Stimulated activated CD8-positive, alpha-beta memory T cell treated with anti-CD3 and anti-CD28 coated beads, Interleukin-4, amount 100 ng/mL, for 4 hours (primary cell): ENCODE data around the gene TMC1.
"Not testable (repeated sequence)": the region's sequence is repeated elsewhere in the genome, so short reads cannot be mapped to it uniquely, and the experiment has no call there.

ENCODE experiments used
- DNase-seq, 2 donors: peaks; one replicate each; pipeline ENCODE4 v3.0.0-alpha.2; 2020; ENCODE audit warnings: low read depth in 2 of 2, low spot score in 1 of 2

TMC1 gene

DNA sequence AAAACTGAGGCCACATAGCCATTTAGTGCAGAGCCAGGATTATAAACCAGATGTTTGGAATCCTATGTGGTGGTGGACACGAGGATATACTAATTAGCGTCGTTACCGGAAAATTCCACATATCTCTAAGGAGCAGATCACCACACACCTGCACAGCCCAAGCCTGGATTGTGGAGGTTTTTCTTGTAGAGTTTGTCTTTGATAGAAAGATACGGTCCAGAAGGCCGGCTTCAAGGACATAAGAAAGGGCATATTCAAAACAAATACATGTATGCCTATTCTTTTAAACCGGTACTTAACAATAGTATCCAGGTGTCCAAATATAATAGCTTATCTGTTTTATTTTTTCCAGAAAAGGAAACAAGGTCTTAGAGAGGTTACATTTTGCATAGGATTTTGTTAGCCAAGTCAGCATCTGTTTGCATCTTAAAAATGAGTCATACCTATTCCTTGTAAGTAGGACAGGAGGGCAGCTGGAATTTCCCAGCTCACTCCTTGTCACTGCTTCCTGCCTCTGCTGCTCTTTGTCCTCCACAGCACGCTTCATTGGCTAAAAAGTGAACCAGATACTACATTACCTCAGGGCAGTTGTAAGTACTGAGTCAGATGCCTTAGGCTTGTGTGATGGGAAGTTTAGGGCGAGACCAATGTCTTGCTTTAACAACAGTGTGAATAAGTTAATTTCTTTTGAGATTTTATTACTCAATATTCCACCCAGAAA, 3.6 kb downstream of the TMC1 start:
- DNase-seq = no peak

DNA sequence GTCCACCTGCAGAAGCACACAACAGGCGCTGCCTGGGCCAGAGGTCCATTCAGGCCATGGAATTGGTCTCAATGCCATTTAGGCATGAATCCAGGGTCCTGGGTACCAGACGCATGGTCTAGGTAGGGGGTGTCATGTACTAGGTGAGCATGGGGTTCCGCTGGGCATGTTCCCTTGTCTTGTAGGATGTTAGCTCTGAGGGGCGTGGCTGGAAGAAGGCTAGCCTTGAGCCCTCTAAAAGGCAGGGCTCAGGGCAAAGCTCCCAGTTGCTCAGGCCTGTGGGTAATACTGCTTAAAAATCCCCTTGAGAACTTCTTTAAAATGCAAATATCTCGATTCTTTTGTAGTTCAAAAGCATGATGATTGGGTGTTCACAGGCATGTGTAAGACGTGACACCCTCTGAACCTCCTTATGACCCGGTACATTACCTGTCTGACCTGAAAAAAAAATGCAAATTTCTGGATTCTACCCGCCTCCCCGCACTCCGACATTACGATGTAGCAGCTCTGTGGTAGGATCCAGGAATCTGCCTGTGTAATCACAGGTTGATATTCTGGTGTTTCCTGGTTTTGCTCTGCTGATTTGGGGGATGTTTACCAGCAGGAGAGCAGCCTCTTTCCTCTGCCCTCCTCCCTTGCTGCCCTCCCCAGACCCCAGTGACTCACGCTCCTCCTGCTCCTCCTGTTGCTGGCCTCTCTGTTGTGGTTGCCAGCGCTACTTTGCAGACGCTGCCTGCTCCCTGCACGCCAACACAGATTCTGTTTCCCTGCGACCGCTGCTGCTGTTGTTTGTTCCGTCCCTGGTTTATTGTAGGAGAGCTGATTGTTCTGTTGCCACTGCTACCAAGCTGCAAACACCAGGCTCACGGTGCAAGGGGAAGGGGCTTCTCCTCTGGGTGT, 5.7 kb downstream of the TMC1 start:
- peak; percentile 30 to 59 for DNase-seq

DNA sequence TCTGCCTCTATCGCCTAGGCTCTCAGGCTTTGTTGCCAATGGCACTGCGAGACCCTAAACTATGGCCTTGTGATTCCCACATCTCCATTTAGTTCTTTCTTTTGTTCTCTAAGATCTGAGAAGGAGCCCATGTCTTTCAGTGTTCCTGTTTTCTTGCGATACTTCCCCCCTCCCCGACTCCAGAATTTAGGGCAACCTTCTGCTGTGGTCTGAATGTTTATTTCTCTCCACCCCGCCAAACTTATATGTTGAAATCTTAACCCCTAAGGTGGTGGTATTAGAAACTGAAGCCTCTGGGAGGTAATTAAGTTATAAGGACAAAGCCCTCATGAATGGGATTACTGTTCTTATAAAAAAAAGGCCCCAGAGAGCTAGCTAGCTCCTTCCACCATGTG, 6.4 kb downstream of the TMC1 start:
- DNase-seq = no peak

DNA sequence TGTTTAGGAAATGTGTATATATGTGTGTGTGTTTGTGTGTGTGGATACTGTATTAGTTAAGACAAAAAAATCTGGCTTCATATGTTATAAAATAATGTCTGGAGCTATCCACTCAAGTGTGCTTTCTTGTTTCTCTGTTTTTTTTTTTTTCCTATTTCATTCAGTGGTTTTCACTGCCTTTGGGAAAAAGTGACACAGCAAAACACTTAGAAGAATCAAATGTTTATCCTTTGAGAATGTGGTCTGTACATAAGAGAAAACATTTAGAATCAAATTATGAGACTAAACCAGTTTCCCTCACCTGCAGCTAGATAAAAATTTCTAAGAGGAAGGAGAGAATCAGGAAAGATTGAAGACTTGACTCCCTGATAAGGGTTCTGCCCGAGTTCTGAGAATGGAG, 8.1 kb downstream of the TMC1 start:
- no peak for DNase-seq

DNA sequence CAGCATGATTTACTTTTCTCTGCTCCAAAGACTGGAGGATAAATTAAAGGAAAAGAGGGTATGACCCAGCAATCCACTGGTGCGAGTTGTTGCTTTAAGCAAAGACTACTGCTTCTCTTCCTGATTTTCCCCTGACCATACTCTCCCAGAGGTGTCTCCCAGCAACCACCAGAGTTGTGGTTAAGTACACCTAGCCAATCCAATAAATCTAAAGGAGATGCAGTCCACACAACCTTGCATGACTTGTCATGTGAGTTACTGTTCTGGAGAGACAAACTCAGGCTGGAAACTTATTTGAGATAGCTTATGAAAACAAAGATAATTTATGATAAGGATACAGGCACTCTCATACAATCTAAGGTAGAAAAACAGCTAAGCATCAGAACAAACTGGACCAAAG, 11.9 kb downstream of the TMC1 start:
- no peak for DNase-seq

DNA sequence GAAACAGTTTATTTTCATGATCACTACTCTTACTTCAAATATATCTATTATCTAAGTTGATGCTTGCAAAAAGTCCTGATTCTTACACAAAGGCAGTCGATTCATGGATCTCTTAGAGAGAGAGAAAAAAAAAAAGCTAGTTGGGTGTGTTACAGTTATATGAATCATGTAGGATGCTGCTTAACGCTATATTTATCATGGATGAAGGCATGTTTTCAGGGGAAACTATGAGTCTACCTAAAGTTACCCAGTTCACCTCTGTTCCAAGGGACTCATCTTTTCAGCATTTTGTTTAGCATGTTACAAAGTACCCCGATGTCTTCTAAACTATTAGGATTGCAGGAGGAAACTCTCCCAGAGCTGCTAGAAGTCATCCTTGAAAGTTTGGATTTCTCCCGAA, 13.5 kb downstream of the TMC1 start:
- DNase-seq = no peak

DNA sequence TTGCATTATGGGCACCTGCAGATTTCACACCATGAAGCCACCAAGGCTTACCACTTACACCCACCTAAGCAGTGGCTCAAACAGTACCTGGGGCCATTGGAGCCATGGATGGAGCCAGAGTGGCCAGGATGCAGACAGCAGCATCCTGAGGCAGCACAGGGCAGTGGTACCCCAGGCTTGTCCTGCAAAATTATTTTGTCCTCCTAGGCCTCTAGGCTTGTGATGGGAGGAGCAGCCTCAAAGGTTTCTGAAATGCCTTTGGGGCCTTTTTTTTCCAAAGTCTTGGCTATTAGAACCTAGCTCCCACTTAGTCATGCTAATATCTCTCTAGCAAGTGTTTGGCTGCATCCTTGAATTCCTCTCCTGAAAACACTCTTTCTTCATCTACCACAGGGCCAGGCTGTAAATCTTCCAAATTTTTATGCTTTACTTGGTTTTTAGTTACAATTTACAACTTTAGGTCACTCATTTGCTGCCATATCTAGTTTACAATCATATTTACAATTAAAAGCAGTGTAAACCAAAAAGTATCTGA, 15.7 kb downstream of the TMC1 start:
- no peak for DNase-seq

DNA sequence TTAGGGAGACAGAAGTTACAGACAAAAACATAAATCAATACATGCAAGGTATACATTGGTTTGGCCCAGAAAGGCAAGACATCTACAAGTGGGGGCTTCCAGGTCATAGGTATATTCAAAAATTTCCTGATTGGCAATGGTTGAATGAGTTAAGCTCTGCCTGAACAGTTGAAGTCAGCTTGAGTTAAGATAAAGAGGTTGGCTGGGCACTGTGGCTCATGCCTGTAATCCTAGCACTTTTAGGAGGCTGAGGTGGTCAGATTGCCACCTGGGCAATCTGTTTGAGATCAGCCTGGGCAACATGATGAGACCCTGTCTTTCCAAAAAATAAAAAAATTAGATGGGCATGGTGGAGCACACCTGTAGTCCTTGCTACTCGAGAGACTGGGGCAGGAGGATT, 16.3 kb downstream of the TMC1 start:
- DNase-seq = no peak

DNA sequence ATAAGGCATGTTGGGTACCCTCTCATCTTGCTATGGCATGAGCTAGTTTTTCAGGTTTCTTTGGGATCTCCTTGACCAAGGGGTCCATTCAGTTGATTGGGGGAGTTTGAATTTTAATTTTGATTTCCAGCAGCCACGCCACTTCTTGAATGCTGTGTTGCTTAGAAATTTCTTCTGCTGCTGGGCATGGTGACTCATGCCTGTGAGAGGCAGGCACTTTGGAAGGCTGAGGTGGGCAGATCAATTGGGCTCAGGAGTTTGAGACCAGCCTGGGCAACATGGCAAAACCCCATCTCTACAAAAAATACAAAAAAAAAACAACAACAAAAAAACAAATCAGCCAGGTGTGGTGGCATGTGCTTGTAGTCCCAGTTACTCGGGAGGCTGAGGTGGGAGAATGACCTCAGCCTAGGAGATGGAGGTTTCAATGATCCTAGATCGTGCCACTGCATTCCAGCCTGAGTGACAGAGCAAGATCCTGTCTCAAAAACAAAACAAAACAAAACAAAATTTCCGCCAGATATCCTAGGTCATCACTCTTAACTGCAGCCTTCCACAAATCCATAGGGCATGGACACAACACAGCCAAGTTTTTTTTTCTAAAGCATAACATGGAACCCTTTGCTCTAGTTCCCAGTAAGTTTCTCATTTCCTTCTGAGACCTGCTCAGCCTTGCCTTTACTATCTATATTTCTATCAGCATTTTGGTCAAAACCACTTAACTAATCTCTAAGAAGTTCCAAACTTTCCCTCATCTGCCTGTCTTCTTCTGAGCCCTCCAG, 17.7 kb downstream of the TMC1 start:
- DNase-seq = no peak

DNA sequence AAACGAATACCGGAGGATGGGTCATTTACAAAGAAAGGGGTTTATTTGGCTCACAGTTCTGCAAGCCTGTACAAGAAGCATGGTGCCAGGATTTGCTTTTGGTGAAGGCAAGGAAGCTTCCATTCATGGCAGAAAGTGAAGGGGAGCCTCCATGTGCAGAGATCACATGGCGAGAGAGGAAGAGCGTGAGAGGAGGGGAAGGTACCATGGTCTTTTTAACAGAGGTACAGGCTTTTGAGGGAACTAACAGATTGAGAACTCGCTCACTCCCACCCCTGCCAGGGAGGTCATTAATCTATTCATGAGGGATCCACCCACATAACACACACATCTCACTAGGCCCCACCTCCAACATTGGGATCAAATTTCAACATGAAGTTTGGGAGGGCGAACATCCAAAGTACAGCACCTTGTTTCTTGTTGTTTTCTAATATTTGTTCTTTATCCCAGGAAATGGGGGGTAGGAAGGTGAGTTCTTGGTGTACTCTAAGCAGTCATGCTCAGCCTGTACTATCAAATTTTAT, 18.5 kb downstream of the TMC1 start:
- no peak for DNase-seq

DNA sequence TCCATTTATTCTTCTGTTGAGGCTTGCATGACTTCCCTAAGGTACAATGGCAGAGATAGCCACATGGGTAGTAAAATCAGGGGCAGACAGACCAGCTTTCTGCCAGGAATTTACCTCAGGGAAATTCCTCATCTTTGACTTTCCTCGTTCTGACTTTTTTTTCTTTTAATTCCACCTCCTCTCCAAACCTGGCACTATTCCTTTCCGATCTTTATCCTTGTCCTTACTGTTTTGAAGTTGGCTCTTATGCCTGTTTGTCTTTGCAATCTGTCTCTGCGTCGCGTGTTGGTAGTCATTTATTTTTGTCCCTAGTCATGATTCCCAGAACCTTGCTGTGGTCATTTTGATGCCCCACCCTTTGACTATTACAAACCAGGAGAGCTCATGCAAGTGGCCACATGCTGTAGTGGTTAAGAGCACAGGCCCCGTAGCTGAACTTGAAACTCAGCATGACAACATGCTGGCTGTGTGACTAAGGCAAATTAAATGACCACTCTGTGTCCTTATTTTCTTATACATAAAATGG, 19.0 kb downstream of the TMC1 start:
- no peak for DNase-seq

DNA sequence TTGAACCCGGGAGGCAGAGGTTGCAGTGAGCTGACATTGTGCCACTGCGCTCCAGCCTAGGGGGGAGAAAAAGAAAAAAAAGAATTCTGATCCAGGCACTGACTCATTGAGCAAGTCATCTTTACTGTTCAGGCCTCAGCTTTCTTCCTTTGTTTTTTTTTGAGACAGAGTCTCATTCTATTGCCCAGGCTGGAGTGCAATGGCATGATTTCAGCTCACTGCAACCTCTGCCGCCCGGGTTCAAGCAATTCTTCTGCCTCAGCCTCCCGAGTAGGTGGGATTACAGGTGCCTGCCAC, 21.1 kb downstream of the TMC1 start:
- DNase-seq = not testable (repeated sequence)

DNA sequence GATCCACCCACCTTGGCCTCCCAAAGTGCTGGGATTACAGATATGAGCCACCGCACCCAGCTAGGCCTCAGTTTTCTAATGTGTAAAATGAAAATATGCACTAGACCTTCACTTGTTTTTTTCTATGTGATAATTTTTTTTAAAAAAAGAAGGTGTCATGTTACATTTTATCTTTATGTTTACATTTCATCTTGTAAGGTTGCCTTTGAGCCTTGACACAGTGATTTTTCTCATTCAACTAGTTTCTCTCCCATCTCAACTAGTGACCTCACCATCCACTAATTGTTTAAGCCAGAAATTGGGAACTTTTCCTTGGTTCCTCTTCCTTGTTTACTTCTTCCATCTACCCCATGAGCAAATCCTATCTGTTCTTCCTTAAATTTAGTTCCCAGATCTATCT, 21.5 kb downstream of the TMC1 start:
- DNase-seq = no peak

DNA sequence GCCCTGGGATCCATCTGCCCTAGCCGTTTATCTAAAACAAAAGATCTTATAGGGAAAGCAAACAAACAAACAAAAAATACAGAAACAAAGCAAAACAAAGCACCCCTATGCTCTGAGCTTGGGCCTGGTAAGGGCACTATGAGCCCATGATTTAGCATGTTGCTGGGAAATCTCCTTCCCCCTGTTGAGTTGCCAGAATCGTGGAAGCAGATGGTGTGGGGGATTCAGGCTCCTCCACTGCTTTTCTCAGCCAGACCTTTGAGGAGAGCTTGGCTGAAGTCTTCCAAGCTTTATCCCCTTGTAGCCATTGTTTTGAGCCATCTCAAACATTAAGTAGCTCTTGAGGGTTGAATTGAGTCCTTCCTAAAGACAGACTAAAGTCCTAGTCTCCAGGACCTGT, 29.9 kb downstream of the TMC1 start:
- DNase-seq = no peak

DNA sequence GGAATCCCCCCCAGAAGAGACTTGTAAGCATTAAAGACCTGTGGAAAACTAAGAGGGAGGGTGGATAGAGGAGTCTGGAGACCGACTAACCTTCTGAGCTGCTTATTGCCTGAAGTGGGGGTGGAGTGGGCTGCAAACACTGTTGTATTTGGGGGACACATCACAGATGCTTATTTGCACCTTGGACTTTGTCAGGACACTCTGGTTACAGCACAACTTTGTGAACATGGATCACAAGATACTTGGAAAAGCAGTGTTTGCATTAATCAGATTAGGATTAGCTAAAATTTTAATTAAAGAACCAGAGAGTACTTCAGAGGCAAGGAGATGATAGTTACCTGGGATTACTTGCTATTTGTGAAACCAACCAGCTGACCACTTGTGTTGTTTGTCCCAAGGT, 30.9 kb downstream of the TMC1 start:
- DNase-seq = no peak

DNA sequence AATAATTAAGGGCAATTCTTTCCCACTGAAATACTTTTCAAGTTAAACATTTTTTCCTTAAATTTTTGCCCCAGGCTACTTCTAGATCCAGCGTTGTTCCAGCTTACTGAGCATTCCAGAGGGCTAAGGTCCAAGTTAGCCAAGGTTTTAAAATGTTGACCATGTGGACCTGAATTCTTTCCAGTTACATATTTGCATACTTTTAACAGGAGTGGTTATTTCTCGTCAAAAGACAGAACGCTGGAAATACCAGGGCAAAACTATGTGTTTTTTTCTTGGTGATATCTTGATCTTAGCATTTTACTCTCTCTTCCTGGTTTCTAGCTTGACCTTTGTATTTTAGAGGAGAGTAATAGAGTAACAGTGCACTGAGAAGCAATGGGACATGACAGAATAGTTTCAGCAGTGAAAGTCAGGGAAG, 32.8 kb downstream of the TMC1 start:
- DNase-seq = no peak

DNA sequence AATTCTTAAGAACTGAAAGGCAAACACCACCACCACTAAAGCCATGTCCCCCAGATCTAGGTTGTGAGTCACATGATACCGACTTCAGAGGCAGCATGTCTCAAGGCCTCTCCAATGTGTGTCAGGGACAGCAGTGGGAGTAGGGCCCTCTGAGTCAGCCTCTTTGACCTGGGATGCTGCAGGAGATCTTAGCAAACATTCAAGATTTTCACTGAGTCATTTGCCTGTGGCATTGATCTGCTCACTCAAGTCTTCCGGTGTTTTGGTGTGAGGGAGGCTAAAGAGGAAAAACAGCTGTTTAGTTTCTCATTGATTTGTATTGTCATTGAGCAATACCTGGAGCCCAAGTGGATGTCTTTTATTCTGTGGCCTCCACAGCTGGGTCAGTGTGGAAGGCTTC, 36.1 kb downstream of the TMC1 start:
- peak; percentile 2 to 48 for DNase-seq

DNA sequence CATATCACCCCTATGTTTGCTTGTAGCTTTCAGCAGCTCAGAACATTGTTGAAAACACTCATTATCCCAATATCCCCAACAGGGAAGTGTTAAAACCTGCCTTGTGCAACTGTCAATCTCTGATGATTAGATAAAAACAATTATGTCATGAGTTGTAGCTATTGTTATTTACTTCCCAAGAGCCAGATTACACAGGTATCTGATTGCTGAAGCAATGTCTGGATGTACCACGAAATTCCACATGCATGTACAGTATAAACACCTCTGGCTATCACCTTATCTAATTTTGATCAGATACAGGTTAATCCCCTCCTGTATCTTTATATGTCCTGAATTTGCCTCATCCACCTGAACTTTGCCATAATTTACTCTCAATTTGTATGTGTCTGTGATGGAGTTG, 38.7 kb downstream of the TMC1 start:
- no peak for DNase-seq

DNA sequence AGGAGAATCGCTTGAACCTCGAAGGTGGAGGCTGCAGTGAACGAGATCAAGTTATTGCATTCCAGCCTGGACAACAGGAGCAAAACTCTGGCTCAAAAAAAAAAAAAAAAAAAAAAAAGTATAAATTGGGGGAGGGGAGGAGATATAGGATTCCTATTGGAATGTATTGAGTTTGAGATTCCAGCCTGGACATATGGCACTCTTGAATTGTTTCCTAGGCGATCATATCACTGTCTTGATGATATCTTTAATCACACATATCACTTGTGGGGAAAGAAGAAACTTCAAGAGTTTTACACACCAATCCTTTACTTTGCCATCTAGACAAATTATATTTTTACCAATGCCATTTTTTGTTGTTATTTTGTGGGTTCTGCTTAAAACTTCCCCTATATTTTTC, 42.4 kb downstream of the TMC1 start:
- no peak for DNase-seq

DNA sequence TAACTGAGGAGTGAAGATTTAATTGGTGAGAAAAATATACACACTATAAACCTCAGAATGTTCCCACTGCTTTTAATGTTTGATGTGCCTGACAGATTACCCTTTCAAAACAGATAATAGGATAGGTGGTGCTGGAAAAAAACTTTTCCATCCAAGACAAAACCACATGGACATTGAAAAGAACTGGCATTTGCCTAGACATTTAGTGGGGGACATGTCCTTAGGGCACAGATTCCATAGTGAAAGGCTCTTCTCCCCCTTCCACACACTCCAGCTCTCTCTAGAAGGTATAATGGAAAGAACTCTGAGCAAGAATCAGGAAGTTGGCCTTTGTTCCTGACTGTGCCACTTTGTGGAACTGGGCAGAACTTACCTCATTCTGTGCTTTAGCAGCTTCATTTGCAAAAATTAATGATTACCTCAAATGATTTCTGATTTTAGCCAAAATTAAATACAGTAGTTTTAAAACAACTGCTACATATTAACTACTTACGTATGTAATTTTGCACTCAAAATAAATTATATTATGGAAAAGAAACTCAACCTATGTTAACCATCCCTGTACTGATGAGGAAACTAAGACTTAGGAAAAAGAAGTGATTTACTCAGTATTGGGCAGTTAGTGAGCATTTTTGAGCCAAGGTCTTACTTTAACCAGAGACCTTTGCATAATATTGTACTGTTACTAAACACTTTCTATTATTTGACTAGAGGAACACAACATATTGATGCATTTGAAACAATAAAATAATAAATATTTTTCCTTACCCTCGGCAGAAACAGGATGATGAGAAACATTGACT, 43.3 kb downstream of the TMC1 start:
- DNase-seq = no peak
